ENCODE data around the gene PC. TPM values are rescaled to one million over a fixed set of nuclear protein-coding genes. Genes with fewer than 3 reads are reported as not detected.
"Not testable (repeated sequence)": the region's sequence is repeated elsewhere in the genome, so short reads cannot be mapped to it uniquely, and the experiment has no call there.

The PC gene
- total RNA-seq, 1 donor from 2014 or later: 4.7 TPM

GRCh38 chr11:67001332-67001731 lies 43.1 kb upstream of the PC start:
- DNase-seq (ENCODE audit: low read depth): no peak
- no peak for TF ChIP-seq CTCF (conservative IDR thresholded peaks at IDR 0.05; ENCODE audit: low read depth, low read length)
- no peak overlapping the region for H3K4me3 ChIP-seq (ENCODE audit: low read depth, low read length)

DNA sequence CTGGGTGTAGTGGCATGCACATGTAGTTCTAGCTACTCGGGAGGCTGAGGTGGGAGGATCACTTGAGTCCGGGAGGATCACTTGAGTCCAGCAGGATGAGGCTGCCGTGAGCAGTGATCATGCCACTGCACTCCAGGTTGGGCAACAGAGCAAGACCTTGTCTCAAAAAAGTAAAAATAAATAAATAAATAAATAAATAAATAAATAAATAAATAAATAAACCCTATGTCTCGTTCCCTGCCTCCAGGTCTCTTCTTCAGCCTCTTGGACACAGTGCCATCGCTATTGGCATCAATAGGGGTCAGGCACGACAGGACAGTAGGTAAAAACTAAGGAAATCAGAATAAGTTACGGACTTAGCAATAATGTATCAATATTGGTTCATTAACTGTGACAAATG lies 41.4 kb upstream of the PC start:
- H3K4me3 ChIP-seq (ENCODE audit: low read depth, low read length): no peak overlapping the region
- TF ChIP-seq CTCF (conservative IDR thresholded peaks at IDR 0.05; ENCODE audit: low read depth, low read length): no peak
- DNase-seq (ENCODE audit: low read depth): no peak

DNA sequence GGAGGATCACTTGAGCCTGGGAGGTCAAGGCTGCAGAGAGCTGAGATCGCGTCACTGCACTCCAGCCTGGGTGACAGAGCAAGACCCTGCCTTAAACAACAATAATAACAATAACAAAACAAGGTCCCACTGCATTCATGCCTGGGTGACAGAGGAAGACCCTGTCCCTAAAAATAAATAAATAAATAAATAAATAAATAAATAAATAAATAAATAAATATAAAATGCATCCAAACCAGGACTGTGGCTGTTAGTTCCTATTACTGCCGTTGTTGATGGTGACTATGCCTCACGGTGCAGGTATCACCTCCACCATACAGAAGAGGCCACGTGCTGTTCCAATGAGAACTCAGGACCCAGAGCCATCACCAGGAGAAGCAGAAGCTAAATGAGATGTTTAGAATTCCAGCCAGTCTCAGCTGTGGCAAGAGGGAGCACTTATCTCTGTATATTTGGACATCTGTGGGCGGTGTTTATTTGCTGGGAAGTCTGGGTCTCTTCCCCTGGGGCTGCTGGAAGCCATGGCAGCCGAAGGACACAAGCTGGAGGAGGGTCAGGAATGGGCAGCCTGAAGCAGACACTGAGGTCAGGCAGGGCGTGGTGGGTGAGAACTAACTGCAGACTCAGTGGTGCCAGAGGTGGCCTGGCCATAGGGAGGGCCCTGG lies 38.6 kb upstream of the PC start:
- H3K4me3 ChIP-seq (ENCODE audit: low read depth, low read length): no peak overlapping the region
- no peak for DNase-seq (ENCODE audit: low read depth)
- TF ChIP-seq CTCF (conservative IDR thresholded peaks at IDR 0.05; ENCODE audit: low read depth, low read length): no peak

- no peak overlapping the region for H3K4me3 ChIP-seq (ENCODE audit: low read depth, low read length)
- TF ChIP-seq CTCF (conservative IDR thresholded peaks at IDR 0.05; ENCODE audit: low read depth, low read length): no peak
- DNase-seq (ENCODE audit: low read depth): no peak
Observed at GRCh38 chr11:66992041-66992440, 33.9 kb upstream of the PC start.

DNA sequence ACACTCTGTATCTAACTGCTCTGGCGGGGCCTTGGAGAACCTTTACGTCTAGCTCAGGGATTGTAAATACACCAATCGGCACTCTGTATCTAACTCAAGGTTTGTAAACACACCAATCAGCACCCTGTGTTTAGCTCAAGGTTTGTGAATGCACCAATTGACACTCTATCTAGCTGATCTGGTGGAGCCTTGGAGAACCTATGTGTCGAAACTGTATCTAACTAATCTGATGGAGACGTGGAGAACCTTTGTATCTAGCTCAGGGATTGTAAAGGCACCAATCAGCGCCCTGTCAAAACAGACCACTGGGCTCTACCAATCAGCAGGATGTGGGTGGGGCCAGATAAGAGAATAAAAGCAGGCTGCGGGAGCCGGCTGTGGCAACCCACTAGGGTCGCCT lies 31.2 kb upstream of the PC start:
- not testable (repeated sequence) for H3K4me3 ChIP-seq (ENCODE audit: low read depth, low read length); DNase-seq (ENCODE audit: low read depth)

DNA sequence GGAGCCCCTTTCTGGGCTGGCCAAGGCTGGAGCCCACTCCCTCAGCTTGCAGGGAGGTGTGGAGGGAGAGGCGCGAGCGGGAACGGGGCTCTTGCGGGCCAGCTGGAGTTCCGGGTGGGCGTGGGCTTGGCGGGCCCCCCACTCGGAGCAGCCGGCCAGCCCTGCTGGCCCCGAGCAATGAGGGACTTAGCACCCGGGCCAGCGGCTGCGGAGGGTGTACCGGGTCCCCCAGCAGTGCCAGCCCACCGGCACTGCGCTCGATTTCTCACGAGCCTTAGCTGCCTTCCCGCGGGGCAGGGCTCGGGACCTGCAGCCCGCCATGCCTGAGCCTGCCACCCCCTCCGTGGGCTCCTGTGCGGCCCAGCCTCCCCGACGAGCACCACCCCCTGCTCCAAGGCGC lies 30.6 kb upstream of the PC start:
- DNase-seq (ENCODE audit: low read depth); H3K4me3 ChIP-seq (ENCODE audit: low read depth, low read length): not testable (repeated sequence)

DNA sequence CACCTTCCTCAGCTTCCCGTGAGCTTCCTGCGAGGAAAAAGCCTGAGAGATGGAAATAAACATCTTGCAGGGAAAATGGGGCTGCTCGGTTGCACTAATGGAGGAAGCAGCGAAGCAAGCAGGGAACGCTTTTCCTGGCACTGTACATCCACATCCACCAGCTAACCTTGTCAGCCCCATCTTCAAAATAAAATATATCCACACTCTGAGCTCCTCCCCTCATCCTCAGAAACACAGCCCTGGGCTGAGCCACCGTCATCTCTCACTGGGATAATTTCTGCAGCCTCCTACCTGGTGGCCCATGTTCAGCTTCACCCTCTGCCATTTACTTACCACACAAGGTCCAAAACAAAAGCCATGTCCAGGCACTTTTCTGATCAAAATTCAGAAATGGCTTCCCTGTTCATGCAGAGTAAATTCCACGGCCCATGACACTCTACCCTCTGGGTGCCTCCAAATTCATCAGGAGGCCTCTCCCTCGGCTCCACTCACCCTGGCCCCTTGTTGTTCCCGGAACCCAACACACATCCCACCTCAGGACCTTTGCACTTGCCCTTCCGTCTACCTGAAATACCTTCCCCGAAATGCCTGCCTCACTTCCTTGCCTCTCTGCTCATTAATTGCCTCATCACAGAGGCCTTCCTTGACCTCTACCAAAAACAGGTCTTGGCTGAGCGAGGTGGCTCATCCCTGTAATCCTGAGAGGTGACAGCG lies 29.9 kb upstream of the PC start:
- no peak for TF ChIP-seq CTCF (conservative IDR thresholded peaks at IDR 0.05; ENCODE audit: low read depth, low read length)
- DNase-seq (ENCODE audit: low read depth): no peak
- no peak overlapping the region for H3K4me3 ChIP-seq (ENCODE audit: low read depth, low read length)

- no peak overlapping the region for H3K4me3 ChIP-seq (ENCODE audit: low read depth, low read length)
- no peak for TF ChIP-seq CTCF (conservative IDR thresholded peaks at IDR 0.05; ENCODE audit: low read depth, low read length)
Observed at GRCh38 chr11:66987158-66987620, 29.0 kb upstream of the PC start.

More at GRCh38 chr11:66987158-66987620, 29.0 kb upstream of the PC start:
- DNase-seq (ENCODE audit: low read depth): no peak

Data from epithelial cell of proximal tubule (primary cell).